Ecto neural progenitor cell (in vitro differentiated cells): ENCODE data around the gene TMEM215.
"Not testable (repeated sequence)": the region's sequence is repeated elsewhere in the genome, so short reads cannot be mapped to it uniquely, and the experiment has no call there.

ENCODE experiments used
- DNase-seq: peaks from one replicate; pipeline ENCODE4 v3.0.0-alpha.2; 2018; ENCODE audit warnings: low spot score

Gene TMEM215, protein sequence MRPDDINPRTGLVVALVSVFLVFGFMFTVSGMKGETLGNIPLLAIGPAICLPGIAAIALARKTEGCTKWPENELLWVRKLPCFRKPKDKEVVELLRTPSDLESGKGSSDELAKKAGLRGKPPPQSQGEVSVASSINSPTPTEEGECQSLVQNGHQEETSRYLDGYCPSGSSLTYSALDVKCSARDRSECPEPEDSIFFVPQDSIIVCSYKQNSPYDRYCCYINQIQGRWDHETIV

DNA sequence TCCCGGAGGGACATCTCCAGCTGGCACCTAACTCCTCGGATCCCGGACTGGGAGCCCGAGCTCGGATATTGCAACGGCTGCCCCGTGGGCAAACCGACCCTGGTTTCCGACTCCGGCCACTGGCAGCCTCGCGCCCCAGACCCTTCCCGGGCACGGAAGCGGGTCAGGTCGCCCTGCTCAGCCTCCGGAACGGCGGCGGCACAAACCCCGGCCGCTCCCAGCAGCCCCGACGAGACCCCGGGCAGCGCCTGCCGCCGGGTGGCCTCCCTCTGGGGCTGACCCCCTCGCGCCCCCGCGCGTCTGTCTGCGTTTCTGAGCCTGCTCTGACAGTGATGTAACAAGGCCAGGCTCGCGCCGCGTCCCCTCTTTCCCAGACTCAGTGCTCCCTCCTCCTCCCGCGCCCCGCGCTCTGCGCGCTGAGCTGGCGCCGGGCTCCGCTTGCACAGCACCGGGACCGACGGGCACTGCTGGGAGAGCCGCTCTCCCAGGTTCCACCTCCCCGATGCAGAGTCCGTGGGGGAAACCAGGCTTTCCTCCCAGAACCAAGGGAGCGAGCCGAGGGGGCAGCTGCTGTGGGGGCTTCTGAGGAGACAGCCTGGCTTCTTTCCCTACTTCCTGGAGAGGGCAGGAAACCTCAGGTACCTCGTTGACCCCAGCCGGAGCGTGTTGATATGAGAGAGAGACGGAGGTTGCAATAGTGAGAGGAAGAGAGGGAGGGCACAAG lies at the start of gene TMEM215:
TSS of gene TMEM215 (plus strand) at position 373 of the 724 bp plus-strand sequence. CDS start 644 bp downstream, outside the sequence.
- DNase-seq, result peak; percentile 86

DNA sequence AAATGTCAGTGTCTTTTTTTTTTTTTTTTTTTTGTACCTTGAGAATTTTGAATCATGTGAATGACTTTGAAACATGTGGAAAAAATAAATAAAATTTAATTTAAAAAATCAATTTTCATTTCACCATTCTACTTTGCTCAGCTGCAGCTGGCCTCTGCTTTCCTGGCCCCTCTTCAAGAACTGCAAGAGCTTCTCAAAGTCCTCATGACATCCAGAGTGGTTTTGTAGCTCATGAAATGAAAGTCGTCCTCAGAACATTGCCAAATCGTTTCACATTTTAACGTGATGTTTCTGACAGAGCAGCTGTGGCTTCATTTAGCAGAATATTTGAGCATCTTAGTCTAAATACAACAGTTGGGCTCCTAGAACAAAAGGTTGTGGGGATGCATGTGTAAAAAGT lies 47.9 kb upstream of the TMEM215 start:
- DNase-seq, result no peak

DNA sequence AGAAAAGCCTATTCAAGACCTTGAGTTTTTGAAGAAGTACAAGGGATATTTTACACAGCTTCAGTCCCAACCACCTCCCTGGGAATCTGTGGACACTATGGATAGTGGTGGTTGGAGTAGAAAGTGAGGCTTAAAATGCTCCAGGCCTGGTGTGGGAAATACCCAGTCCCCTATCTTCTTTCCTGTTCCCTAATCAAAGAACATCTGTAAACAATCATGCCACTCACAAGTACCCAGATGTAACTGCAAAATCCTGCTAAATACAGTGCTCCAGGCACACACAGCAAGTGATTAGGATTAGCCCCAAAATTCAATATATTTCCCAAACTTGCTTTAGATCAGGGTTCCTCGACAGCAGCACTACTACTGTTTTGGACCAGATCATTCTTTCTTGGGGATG lies 46.0 kb upstream of the TMEM215 start:
- no peak for DNase-seq

DNA sequence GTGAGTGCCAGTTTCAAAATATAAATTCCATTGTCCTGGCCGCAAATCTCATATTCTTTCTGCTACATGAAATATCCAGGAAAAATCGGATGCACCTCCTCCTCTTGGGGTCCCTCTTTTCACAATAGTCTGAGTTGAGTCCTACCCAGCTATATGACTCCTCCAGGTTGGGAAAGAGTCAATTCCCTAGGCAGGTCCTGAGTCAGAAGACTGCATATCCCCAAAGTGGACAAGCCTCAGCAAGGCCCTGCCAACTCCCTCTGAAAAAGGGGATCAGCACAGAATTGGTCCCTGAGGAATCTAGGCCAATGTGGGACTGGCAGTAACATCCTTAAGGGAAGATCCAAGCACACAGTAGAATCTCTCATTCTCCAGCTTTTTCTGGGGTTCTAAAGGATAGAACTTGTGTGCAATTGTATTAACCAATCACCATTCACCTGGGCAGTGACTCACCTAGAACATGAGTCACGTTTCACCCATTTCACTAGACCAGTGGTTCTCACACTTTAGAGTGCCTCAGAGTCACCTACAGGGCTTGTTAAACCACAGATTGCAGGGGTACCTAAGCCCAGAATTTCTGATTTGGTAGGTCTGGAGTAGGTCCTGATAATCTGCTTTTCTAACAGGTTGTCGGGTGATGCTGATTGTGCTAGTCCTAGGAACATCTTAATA lies 44.7 kb upstream of the TMEM215 start:
- no peak for DNase-seq

DNA sequence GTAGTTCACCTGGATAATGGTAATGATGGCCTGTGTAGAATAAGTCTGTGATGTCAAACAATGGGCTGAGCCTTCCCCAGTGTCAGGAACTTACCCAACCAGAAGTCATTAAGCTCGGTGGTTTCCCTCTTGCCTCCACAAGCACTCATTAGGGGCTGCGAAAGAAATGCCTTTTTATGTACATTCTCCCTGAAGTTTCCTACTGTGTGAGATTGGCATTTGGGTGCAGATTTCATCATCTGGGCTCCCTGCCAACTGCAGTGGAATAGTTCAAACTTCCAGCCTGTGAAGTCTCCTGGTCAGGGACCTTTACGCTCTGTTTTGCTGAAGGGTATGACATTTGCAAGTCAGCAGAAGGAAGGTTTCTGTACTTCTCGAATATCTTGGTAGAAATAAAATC lies 41.6 kb upstream of the TMEM215 start:
- no peak for DNase-seq

DNA sequence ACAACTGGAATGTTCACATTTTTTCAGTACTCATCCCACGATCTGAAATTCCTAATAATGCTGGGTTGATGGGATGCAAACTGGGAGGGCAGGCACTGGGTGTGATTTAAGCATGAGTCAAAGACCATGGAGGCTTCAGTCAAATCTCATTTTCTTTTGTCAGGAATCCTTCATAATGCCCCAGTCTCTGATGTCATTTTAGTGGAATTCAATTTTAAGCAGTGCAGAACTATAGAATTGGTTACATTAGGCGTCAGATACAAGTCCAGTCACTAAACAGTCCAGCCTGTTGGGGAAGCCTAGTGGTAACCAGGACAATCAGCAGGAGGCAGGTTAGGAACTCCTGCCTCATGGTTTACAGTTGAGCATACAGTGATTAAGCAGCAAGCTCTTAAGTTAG lies 41.0 kb upstream of the TMEM215 start:
- DNase-seq, result no peak

DNA sequence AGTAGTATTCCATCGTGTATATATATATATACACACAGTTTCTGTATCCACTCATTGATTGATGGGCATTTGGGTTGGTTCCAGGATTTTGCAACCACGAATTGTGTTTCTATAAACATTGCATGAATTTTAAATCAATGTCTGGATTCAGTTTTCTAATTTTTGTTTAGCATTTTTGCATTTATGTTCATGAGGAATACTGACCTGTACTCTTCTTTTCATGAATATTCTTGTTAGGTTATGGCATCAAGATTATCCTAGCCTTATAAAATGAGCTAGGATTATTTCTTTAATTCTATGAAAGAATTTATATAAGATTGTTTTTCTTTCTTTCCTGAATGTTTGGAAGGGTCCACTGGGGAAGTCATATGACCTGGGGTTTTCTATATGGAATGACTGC lies 35.3 kb upstream of the TMEM215 start:
- no peak for DNase-seq

DNA sequence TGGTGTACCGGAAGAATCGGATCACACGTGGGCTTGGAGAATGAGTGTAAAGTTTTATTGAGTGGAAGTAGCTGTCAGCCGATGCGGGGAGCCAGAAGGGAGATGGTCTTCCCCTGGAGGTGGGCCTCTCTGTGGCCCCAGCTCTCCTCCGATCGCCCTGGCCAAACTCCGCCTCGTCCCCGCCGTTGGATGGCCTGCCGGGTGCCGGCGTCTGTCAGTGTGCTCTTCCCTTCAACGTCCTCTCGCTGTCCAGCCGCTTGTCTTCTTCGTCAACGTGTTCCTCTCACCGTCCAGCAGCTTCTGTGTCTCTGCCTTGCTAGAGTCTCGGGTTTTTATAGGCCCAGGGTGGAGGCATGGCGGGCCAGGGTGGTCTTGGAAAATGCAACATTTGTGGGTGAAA lies 27.6 kb upstream of the TMEM215 start:
- no peak for DNase-seq

DNA sequence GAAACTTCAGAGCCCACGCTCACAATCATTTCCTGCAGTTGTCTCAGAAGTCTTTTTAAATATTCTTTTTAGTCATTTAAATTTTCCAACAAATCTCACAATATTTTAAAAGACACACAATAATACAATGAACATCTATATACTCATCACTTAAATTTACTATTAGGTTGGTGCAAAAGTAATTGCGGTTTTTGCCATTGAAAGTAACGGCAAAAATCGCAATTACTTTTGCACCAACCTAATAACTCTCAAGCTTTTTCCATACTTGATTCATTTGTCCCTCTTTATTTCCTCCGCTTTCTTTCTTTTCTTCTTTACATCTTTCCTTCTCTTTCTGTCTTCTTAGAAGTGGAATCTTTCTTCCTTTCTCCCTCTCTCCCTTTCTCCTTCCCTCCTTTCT lies 19.2 kb upstream of the TMEM215 start:
- no peak for DNase-seq

DNA sequence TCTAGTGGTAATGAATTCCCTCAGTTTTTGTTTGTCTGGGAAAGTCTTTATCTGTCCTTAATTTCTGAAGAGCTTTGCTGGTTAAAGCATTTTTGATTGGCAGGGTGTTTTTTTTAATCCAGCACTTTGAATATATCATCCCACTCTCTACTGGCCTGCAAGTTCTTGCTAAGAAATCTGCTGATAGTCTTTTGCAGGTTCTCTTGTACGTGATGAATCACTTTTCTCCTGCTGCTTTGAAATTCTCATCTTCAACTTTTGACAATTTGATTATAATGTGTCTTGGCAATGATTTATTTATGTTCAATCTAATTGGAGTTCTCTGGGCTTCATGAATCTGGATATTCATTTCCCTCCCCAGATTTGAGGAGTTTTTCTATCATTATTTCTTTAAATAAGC lies 8.1 kb upstream of the TMEM215 start:
- DNase-seq, result no peak

DNA sequence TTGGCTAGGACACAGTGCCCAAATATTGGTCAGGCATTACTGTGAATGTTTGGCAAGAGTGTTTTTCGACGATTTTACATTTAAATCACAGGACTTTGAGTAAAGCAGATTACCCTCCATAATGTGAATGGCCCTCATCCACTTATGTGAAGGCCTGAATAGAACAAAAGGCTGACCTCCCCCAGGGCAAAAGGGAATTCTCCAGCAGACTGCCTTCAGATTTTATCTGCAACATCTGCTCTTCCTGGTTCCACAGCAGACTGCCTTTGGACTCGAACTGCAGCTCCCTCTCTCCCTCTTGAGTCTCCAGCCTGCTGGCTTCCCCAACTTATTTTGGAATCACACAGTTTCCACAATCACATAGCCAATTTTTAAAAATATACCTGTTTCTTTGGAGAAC lies 7.1 kb upstream of the TMEM215 start:
- DNase-seq, result no peak

DNA sequence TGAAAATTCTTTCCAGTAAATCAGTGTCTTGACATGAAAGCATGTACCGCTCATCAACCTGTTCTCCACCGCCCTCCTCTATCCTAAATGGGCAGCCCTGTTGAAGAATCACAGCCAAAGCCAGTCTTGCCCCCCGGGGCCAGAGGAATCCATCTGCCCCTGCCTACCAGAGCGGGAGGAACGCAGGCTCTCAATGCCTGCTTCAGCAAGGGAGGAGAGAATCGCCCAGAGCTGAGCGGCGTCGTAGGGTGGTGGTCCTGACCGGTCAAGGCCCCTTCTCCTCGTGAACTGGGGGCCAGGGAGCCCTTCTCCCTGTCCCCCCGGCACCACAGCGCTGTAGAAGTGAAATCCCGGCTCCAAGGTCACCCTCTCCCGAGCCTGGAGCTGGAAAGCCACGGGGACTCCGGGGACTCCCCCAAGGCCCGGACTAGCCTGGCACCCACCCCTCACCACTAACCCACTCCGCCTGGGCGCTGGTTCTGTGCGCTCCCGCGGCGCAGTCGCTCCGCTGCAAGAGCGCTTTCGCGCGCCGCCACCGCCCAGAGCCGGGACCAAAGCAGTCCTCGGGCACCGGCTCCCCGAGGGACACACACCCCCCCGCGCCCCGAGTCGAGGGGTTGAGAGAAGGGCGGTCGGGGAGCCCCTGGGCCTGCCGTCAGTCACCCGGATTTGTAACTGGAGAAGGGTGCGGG lies 718 bp upstream of the TMEM215 start:
- peak; percentile 54 for DNase-seq

DNA sequence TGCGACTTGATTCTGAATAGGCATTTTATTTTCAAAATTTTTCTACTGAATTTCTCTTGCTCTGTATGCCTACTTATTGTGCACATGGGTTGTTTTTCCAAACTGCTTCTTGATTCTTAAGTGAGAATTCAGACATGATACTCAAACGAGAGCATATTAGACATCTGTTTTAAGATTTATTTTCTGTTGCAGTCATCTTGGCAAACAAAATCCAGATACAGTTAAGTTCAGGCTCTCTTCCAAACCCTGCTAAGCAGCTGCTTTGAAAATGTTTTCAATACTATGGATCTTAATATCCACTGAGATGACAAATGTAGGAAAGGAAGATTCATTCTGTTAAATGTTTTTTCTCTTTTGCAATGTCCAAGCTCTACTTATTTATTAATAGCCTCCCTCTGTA lies 4.5 kb downstream of the TMEM215 start:
- no peak for DNase-seq

DNA sequence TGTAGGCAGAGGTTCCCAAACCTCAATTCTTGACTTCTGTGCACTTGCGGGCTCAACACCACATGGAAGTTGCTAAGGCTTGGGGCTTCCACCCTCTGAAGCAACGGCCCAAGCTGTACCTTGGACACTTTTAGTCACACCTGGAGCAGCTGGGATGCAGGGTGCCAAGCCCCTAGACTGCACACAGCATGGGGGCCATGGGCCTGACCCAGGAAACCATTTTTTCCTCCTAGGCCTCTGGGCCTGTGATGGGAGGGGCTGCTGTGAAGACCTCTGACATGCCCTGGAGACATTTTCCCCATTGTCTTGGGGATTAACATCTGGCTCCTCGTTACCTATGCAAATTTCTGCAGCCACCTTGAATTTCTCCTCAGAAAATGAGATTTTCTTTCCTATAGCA lies 12.7 kb downstream of the TMEM215 start:
- not testable (repeated sequence) for DNase-seq

DNA sequence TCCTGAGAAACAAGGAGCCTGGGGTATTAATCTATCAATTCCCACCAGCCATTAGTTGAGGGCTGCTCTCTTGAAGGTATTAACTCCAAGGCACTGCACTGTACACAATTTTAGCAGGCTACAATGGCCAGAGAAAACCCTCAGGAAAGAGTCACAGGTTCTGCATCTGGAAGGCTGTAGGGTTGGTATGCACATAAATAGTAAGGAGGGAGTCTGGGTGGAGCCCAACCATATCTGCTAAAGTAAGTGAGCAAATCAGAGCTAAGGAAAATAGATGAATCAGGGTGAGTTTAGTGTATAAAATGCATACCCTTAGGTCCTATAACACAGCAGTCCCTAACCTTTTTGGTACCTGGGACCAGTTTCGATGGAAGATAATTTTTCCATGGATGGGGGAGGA lies 18.2 kb downstream of the TMEM215 start:
- DNase-seq, result no peak

DNA sequence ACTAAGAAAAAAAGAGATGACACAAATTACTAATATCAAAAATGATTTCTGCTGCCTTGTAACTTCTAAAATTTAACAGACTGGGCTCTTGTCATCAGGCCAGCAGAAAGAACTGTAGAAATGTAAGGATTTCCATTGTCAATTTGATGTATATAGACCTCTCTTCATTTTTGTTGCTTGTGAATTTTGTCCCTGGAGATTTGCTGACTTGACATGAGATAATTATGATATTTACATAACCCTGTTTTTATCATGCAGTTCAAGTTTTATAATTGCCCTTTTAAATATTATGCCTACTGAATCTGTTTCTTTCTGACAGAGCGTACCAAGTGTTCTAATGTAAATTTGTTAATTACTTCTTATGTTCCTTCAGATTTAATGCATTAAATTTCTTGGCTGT lies 23.9 kb downstream of the TMEM215 start:
- DNase-seq, result no peak

DNA sequence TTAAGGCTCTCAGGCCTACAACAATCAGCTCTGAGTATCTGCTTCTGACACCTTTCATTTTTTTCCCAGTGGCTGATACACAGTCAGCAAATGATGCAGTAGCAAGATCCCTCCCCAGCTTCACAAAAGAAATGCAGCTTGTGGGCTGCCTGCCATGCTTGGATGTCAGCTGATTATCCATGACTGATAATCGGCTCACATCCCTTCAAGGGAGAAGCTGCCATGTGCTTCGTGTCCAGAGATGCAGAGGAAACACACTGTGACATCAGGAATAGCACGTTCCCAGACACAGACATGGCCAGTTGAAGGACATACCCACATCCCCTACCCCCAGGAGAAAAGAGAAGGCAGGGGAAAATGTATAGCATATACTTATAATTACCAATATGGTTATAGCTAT lies 27.9 kb downstream of the TMEM215 start:
- DNase-seq, result no peak

DNA sequence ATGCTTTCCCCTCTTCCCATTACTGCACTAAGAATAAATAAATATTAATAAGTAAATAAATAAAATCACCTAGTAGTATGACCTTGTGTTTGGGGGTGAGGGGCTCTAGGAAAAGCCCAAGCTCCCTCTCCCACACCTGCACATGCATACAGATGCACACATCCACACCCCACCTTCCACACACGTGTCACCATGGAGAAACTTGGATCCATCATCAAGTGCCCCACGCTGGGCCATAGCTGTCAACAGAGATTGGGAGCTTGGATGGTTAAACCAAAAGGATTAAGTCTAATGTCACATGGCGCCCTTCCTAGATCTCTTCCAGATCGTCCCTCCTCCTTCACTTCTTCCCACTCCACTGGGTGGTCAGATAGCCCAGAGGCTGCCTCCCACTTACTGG lies 37.0 kb downstream of the TMEM215 start:
- no peak for DNase-seq

DNA sequence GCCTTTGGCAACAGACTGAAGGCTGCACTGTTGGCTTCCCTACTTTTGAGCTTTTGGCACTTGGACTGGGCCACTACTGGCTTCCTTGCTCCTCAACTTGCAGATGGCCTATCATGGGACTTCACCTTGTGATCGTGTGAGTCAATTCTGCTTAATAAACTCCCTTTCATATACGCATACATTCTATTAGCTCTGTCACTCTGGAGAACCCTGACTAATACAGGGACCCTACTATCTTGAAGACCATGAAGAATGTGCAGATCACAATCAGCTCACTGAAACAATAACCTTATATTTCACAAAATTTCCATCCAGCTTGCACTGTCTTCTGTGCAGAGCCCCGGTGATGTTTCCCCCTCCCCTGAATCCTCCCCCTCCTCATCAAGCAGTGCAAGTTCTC lies 39.8 kb downstream of the TMEM215 start:
- DNase-seq, result no peak

DNA sequence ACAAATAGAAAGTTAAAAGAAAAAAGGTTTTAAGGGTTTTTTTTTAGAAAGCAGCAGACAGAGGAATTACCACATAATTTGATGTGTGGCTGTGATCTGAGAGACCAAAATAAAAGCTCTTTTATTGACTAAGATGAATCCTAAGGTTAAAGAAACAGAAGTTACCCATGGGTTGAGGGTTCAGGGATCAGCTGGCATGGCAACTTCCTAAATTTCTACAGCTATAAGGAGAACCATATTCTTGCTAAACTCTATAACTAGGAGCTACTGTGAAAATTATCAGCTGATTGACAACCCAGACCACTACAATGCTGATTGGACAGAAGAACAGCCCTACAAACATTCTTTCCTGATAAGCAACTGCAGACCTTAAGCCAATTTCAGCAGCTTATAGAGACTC lies 40.2 kb downstream of the TMEM215 start:
- no peak for DNase-seq

DNA sequence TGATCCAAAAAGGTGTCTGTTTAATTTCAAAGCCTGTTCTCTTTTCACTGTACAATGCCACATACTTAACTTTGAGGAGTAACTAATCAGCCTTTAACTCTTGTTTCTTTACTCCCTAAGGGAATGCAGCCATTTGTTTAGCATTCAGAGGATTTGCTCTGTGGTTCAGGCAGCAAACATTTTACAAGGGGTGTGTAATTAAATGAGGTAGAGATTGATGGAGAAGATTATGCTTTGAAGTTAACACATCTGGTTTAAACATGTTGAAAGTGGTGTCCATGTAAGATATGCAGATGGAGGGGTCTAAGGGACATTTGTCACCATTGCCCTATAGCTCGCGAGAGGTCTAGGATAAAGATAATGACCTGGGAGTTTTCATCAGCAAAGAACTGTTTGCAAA lies 41.9 kb downstream of the TMEM215 start:
- DNase-seq, result no peak

DNA sequence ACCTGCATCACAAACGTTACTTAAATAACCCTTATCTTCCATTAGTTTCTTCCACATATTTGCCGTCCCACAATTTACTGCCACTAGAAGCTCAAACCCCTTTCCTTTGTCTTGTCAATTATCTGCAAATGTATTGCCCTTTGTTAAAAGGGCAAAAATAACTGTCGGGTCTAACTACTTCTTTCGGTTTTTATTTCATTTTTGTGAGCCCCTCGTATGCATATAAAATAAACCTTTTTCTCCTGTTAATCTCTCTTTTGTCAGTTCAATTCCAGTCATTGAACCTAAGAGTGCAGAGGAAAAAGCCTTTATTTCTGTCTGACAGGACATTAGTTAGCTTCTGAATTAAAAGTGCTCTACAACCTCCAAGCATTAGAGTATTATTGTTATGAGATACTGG lies 45.5 kb downstream of the TMEM215 start:
- DNase-seq, result no peak

DNA sequence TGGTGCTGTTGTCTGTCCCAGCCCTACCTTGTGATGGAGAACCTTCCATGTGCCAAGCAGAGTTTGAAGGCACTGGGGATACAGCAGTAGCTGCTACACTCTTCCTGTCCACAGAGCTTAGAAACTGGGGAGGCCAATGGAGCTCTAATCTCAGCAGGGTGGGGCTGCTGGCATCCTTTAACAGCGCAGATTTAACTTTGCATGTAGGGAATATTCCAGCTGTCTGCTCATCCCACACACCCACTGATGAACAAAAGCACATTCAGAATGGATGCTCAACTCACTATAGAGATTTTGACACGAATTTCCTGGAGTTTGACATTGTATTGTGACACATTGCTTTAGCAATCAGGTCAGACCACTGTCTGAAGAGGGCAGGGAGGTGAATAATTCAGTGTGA lies 49.0 kb downstream of the TMEM215 start:
- DNase-seq, result no peak
